Measurements from ENCODE around the gene CHMP4A. TPM values are rescaled to one million over a fixed set of nuclear protein-coding genes. Genes with fewer than 3 reads are reported as not detected.

Gene CHMP4A
- total RNA-seq, 1 donor from 2014 or later = 32.2 TPM

DNA sequence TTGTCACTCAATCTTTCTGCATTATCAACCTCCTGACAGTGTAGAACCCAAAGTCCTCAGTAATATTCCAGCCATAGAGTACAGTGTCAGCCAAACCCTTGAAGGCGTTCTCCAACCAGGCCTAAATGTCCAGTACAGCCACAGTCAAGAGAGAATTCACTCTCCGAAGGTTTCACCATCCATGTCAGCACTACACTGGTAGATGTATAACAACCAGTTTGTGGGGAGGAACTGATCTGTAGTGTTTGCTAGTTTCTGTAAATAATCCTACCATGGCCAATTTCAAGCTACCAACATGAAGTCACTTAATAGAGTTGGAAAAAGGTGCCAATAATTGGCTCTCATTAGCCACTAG is 3.0 kb upstream of the CHMP4A start:
- H3K27me3 ChIP-seq (ENCODE audit: insufficient read depth, low read length) = no peaks in the 10 kb centered on the region
- H3K27ac Mint-ChIP-seq (ENCODE audit: unreplicated experiment) = peak overlapping the region; percentile 73
- H3K9ac ChIP-seq (ENCODE audit: low read length) = peak overlapping the region; percentile 84
- H3K4me3 ChIP-seq (ENCODE audit: insufficient read depth, low read depth, low read length) = peak overlapping the region; percentile 75
- H3K27me3 Mint-ChIP-seq (ENCODE audit: low read depth, unreplicated experiment) = no peaks in the 10 kb centered on the region
- H3K27ac ChIP-seq (ENCODE audit: low read depth, low read length) = no peak overlapping the region
- peak overlapping the region; percentile 94 for H3K4me2 ChIP-seq (ENCODE audit: low read length)
- H3K9me3 ChIP-seq (ENCODE audit: insufficient read depth, low read depth, low read length) = no peaks in the 10 kb centered on the region
- TF ChIP-seq, protein P1, sequence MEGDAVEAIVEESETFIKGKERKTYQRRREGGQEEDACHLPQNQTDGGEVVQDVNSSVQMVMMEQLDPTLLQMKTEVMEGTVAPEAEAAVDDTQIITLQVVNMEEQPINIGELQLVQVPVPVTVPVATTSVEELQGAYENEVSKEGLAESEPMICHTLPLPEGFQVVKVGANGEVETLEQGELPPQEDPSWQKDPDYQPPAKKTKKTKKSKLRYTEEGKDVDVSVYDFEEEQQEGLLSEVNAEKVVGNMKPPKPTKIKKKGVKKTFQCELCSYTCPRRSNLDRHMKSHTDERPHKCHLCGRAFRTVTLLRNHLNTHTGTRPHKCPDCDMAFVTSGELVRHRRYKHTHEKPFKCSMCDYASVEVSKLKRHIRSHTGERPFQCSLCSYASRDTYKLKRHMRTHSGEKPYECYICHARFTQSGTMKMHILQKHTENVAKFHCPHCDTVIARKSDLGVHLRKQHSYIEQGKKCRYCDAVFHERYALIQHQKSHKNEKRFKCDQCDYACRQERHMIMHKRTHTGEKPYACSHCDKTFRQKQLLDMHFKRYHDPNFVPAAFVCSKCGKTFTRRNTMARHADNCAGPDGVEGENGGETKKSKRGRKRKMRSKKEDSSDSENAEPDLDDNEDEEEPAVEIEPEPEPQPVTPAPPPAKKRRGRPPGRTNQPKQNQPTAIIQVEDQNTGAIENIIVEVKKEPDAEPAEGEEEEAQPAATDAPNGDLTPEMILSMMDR (IDR thresholded peaks at IDR 0.05; ENCODE audit: insufficient read depth, low read depth, low read length) = no peak
- H3K36me3 Mint-ChIP-seq (ENCODE audit: low read depth, unreplicated experiment) = peaks cover 10% of the 10 kb centered on the region
- FAIRE-seq (no peak), DNase-seq (ENCODE audit: low read depth) (no peak)
- H3K4me1 ChIP-seq (ENCODE audit: insufficient read depth, low read length) = peaks cover 8% of the 10 kb centered on the region
- H3K36me3 ChIP-seq (ENCODE audit: insufficient read depth, low read length) = no peaks in the 10 kb centered on the region
- H3K4me1 Mint-ChIP-seq (ENCODE audit: low read depth, unreplicated experiment) = peaks cover 11% of the 10 kb centered on the region
- peak overlapping the region; percentile 74 for H2AFZ ChIP-seq (ENCODE audit: low read depth, low read length)
- H3K9me3 Mint-ChIP-seq (ENCODE audit: unreplicated experiment) = no peaks in the 10 kb centered on the region
- H3K79me2 ChIP-seq (ENCODE audit: insufficient read depth, low read length) = peaks cover 41% of the 10 kb centered on the region
- peak overlapping the region; percentile 86 for H3K4me3 Mint-ChIP-seq (ENCODE audit: unreplicated experiment)
- peaks cover 5% of the 10 kb centered on the region for H4K20me1 ChIP-seq (ENCODE audit: insufficient read depth, low read length)

DNA sequence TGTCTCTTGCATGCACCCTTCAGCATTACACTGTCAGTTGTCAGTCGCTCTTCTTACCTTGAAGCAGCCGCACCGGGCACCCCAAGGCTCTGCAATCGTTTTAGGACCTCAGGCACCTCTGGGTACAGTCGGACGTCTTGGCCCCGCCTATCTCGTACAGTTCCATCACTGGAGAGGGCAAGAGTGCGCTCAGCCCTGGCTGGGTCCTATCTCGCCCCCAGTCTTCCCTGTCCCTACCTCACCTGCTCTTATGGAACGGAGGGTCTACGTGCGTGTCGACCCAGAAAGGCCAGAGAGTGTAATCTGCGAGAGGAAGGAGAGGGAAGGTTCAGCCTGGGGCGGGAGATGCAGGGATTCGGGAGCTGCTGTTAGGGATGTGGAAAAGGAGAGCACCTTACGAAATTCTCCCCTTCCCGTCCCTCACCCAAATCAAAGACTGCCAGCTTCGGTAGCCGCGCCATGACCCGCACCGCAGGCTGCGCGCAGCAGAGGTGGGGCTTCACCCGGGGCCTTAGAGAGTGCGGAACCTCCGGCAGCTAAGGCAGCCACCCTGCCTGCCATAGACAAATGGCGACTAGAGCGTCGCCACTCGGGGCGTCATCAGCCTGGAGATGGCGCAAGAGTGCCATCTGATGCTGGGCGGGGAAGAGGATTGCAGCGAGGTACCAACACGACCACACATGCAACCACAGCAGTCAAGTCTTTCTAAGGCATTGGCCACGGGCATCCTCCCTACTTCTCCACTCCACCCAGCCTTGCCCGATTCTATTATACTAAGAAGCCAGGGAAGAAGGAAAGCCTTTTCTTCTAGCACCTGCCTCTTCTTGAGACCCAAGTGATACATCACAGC is 2.4 kb upstream of the CHMP4A start, which contains the start of gene MDP1:
Gene MDP1 (minus strand): TSS at position 572 of the 850 bp plus-strand sequence. CDS start 111 bp downstream, at position 461.
- H3K9me3 Mint-ChIP-seq (ENCODE audit: unreplicated experiment) = no peaks in the 10 kb centered on the region
- no peaks in the 10 kb centered on the region for H3K36me3 ChIP-seq (ENCODE audit: insufficient read depth, low read length)
- H3K4me2 ChIP-seq (ENCODE audit: low read length) = peak within 1 kb of the TSS; percentile 94
- H3K4me1 Mint-ChIP-seq (ENCODE audit: low read depth, unreplicated experiment) = peaks cover 11% of the 10 kb centered on the region
- H3K9ac ChIP-seq (ENCODE audit: low read length) = peak within 1 kb of the TSS; percentile 84
- H3K4me1 ChIP-seq (ENCODE audit: insufficient read depth, low read length) = peaks cover 8% of the 10 kb centered on the region
- TF ChIP-seq EZH2 (IDR thresholded peaks at IDR 0.05; ENCODE audit: insufficient read depth, low read length) = no peak
- TF ChIP-seq, protein P1 (IDR thresholded peaks at IDR 0.05; ENCODE audit: insufficient read depth, low read depth, low read length) = peak; percentile 58
- peaks cover 11% of the 10 kb centered on the region for H3K36me3 Mint-ChIP-seq (ENCODE audit: low read depth, unreplicated experiment)
- FAIRE-seq (peak; percentile 80), DNase-seq (ENCODE audit: low read depth) (peak; percentile 74)
- peaks cover 35% of the 10 kb centered on the region for H3K79me2 ChIP-seq (ENCODE audit: insufficient read depth, low read length)
- H3K27ac Mint-ChIP-seq (ENCODE audit: unreplicated experiment) = peak within 1 kb of the TSS; percentile 73
- H3K9me3 ChIP-seq (ENCODE audit: insufficient read depth, low read depth, low read length) = no peaks in the 10 kb centered on the region
- peak within 1 kb of the TSS; percentile 86 for H3K4me3 Mint-ChIP-seq (ENCODE audit: unreplicated experiment)
- peak within 1 kb of the TSS; percentile 74 for H2AFZ ChIP-seq (ENCODE audit: low read depth, low read length)
- H3K27me3 ChIP-seq (ENCODE audit: insufficient read depth, low read length) = no peaks in the 10 kb centered on the region
- H3K27me3 Mint-ChIP-seq (ENCODE audit: low read depth, unreplicated experiment) = no peaks in the 10 kb centered on the region
- H3K4me3 ChIP-seq (ENCODE audit: insufficient read depth, low read depth, low read length) = peak within 1 kb of the TSS; percentile 75
- H3K27ac ChIP-seq (ENCODE audit: low read depth, low read length) = peak within 1 kb of the TSS; percentile 58
- peaks cover under 1% of the 10 kb centered on the region for H4K20me1 ChIP-seq (ENCODE audit: insufficient read depth, low read length)

Measured in astrocyte (in vitro differentiated cells and primary cell).